ENCODE data around the gene ANKAR.
"Not testable (repeated sequence)": the region's sequence is repeated elsewhere in the genome, so short reads cannot be mapped to it uniquely, and the experiment has no call there.

The ANKAR gene, protein sequence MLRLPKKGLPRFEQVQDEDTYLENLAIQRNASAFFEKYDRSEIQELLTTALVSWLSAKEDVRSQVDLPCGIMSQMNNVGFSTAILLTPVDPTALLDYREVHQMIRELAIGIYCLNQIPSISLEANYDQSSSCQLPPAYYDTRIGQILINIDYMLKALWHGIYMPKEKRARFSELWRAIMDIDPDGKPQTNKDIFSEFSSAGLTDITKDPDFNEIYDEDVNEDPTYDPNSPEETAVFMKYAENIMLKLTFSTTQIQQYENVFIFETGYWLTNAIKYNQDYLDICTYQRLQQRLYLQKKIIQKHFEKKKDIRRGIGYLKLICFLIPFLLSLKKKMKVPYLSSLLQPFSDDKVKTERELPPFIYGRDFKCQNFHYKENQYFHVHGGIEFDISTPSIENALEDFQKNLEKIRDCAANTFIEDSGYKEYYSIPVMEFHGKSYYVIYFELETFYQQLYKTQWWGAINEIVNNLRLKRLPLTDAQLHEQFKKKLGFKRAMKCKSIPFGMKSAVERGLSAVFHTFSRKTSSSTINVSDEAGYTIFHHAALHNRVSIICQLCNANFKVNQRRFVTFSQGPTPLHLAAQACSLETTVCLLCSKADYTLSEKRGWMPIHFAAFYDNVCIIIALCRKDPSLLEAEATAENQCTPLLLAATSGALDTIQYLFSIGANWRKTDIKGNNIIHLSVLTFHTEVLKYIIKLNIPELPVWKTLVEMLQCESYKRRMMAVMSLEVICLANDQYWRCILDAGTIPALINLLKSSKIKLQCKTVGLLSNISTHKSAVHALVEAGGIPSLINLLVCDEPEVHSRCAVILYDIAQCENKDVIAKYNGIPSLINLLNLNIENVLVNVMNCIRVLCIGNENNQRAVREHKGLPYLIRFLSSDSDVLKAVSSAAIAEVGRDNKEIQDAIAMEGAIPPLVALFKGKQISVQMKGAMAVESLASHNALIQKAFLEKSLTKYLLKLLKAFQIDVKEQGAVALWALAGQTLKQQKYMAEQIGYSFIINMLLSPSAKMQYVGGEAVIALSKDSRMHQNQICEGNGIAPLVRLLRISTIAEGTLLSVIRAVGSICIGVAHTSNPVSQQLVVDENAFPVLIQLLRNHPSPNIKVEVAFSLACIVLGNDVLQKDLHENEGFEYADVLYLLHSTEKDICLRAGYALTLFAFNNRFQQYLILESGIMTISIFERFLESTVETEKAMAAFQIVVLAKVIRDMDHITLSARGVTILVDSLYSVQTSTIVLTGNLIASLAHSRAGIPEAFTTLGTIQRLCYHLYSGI (N-terminal part only)

DNA sequence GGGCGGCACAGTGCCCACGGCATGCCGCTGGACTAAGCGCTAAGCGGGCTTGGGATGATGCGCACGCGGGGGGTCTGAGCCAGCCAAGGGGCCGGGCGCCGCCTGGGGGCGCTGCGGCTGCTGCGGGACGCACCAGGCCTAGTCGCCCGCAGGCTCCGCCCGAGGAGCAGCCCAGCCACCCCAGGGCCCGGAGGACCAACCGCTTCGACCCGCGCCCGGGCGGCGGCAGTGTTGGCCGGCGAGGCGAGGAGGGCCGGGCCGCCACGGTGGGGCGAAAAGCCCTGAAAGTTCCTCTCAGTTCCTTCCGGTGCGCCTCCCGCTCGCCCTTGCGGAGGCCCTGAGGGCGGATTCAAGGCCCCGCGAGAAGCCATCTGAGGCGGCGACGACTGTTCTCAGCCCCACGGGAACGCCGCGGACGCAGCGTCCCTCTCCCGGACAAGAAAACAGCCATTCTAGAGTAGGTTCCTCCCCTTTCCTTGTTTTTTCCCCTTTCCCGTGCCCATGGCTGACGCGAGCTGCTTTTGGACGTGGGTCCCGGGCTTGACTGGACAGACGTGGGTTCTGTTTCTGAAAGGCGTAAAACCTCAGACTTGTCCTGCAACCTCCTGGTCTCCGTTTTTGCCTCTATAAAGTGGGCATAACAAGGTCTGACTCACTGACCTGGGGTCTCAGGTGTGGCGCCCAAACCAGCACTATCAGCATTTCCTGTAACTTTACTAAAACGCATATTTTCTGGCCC, at the start of gene ANKAR:
Gene ANKAR, plus strand, starts transcription at position 297 of the 739 bp plus-strand sequence. CDS start 1,821 bp downstream, outside the sequence.
- peak; percentile 74 for DNase-seq

DNA sequence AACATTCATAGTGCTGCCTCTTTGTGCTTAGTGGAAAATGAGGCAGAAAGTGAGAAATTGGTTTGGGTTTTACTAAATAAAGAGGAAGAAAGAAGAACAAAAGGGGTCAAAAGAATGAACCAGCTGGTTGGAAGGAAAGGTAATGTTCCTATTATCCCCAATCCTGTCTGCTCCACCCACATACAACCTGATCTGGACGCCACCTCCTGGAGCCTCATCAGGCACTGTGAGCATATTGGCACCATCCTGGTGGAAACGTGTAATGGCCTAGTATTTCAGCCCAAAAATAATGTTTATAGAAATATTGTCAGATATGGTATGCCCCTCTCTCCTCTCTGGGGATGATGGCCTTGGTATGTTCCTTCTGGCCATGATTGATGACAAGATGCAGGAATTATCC, 48.8 kb upstream of the ANKAR start:
- DNase-seq, result no peak

- no peak for DNase-seq
Observed at GRCh38 chr2:189627789-189628188, 46.7 kb upstream of the ANKAR start.

- DNase-seq, result no peak
Observed at GRCh38 chr2:189628817-189629530, 45.5 kb upstream of the ANKAR start.

DNA sequence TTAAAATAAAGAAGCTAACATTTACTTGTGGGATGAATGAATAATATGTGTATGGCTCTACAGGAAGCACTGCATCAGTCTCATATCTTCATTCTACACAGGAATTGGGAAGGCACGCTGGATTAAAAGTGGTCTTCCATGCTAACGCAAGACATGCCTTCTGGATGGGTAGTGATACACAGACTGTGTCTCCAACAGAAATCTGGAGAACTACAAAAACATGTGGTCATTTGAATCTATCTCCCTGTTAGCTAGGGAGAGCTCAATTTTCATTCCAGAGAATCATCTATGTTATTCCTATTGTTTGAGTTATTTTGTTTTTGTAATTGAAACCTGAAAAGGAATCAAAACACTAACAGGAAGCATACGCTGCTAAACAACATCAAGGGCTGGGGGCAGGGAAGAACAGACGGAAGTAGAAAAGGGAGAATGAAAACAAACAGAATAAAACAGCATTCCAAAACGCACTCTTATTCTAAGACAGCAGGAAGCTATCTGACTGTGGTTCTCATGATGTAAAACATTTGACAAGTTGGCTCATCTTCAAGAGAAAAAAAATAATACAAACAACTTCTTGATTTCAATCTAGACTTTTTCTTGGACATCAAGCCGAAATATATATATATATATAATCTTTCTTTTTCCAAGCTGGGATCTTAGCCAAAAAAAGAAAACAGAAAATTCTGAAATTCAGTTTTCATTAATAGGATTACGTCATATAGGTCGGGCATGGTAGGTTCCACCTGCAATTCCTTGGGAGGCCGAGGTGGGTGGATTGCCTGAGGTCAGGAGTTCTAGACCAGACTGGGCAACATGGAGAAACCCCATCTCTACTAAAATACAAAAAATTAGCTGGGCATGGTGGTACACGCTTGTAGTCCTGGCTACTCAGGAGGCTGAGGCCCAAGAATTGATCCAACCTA, 44.7 kb upstream of the ANKAR start:
- DNase-seq, result no peak

GRCh38 chr2:189631849-189632248, 42.6 kb upstream of the ANKAR start:
- DNase-seq, result no peak

DNA sequence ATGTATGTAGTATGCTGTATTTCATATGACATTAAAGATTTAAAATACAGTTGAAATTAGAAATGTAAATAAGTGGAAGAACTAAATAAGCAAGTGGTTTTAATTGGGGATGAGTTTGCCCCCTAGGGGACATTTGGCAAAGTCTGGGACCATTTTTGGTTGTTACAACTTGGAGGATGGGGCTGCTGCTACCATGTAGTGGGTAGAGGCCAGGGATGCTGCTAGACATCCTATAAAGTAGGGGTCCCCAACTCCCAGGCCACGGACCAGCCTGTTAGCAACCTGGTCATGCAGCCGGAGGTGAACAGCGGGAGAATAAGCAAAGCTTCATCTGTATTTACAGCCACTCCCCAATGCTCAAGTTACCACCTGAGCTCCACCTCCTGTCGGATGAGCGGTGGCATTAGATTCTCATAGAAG, 41.1 kb upstream of the ANKAR start:
- DNase-seq, result no peak

DNA sequence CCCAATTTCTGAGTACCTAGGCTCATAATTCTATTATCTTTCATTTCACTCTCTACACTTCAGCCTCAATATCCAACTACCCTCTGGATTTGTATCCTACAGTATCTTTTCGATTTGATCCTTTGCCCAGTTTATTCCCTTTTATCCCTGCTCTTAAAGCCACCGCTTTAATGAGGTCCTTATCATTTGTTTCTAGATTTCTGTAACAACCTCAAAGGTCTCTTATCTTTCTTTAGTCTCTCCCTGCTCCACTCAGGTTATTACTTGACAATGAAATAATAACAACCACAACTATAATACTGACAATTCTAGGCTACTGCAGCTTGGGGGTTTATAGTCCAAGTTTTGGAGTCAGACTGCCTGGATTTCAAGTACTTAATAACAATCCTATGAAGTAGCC, 39.1 kb upstream of the ANKAR start:
- DNase-seq, result no peak

GRCh38 chr2:189638301-189639006, 36.0 kb upstream of the ANKAR start:
- no peak for DNase-seq

DNA sequence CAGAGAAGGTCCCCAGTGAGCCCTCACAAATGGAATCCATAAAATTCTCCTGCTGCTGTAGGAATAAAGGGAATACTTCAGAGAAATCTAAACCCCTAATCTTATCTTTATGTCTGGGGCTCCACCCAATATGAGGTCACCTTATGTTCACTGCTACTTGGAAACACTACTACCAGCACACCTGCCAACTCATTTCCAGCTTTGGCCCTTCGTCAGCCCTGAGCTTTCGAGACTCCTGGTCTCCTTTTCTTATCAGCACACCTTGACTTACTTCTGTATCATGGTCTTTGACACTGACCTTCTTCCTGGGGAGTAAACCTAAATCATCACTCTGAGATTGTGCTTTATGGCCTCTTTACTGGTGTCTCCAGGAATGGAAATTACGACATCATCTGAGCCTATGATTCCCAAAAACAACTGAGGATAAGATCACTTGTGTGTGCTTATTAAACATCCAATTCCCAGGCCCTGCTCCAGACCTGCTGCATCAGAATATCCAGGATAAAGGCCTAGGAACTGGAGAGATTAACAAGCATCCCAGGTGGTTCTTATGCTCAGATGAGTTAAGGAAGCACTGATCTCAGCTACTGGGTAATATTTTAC, 35.4 kb upstream of the ANKAR start:
- DNase-seq, result no peak

DNA sequence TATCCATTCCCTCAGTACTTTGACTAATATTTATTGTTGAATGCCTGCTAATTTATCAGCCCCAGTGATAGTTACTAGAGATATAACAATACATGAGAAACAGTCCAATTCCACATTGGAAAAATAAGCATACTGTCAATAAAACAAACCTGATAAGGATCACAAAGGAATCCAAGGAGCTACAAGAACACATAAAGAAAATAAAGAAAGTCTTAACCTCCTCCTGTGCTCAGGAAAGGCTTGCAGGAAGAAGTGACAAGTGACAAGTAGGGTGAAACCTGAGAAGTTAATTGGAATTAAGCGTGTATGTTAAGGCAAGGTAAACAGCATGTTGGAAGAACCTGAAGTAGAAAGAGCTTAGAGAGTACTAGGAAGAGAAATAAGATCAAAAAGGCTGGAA, 33.5 kb upstream of the ANKAR start:
- DNase-seq, result no peak

- DNase-seq, result no peak
Observed at GRCh38 chr2:189641590-189641989, 32.9 kb upstream of the ANKAR start.

DNA sequence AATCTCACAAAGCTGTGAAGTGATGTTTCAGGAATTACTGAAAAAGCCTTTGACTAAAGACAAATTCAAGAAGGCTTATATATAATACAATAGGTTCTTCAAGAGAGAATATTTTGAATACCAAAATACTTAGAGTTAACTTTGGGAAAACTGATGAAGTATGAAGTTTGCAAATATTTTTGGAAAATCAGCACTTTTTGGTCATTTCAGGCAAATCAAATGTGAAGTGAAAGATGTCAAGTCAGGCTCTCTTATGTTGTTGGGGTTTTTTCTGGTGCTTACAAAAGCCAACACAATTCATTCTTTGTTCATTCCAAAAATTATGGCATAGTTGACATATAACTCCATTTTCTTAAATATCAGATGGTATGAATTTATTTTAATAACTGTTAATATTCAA, 27.9 kb upstream of the ANKAR start:
- DNase-seq, result no peak

GRCh38 chr2:189648846-189649509, 25.5 kb upstream of the ANKAR start:
- no peak for DNase-seq

DNA sequence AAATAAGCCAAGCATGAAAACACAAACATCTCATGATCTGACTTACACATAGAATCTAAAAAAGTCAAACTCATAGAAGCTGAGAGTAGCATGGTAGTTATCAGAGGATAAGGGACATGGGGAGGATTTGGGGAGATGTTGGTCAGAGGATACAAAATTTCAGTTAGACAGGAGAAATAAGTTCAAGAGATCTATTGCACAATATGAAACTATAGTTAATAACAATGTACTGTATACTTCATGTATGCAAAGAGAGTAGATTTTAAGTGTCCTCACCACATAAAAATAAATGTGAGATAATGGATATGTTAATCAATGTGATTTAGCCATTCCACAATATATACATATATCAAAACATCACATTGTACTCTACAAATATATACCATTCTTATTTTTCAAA, 23.2 kb upstream of the ANKAR start:
- DNase-seq, result no peak

DNA sequence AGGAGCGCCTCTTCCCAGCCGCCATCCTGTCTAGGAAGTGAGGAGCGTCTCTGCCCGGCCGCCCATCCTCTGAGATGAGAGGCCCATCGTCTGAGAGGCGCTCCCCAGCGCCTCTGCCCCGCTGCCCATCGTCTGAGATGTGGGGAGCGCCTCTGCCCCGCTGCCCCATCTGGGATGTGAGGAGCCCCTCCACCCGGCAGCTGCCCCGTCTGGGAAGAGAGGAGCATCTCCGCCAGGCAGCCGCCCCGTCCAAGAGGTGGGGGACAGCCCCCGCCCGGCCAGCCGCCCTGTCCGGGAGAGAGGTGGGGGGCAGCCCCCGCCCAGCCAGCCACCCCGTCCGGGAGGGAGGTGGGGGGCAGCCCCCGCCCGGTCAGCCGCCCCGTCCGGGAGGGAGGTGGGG, 21.0 kb upstream of the ANKAR start:
- not testable (repeated sequence) for DNase-seq

GRCh38 chr2:189654641-189655040, 19.8 kb upstream of the ANKAR start:
- DNase-seq, result no peak

GRCh38 chr2:189657867-189658266, 16.6 kb upstream of the ANKAR start:
- peak; percentile 42 for DNase-seq

All from activated effector memory CD4-positive, alpha-beta T cell treated with Interleukin-2 at 50 U/mL for 16 hours (primary cell).